Activated T-helper 1 cell treated with anti-CD3 and anti-CD28 coated beads, Interleukin-12 subunit alpha, Interleukin-12 subunit beta, Interleukin-2, Interleukin-4 antibody, amounts not matched to agents 30 ng/mL and 10 ng/mL and 1 ng/mL, durations not matched to agents 14 hours and 24 hours and 36 hours (primary cell): ENCODE measurements around the gene PXDN. TPM values are rescaled to one million over a fixed set of nuclear protein-coding genes. Genes with fewer than 3 reads are reported as not detected.
"Not testable (repeated sequence)": the region's sequence is repeated elsewhere in the genome, so short reads cannot be mapped to it uniquely, and the experiment has no call there.

ENCODE experiments used
- DNase-seq: peaks from one replicate; pipeline ENCODE4 v3.0.0; 2021; ENCODE audit warnings: low spot score
- H3K27ac Mint-ChIP-seq: one replicate; pipeline ENCODE4 v1.8.0; 2021; ENCODE audit warnings: mild to moderate bottlenecking, mixed read lengths
- H3K27me3 Mint-ChIP-seq: one replicate; pipeline ENCODE4 v1.8.0; 2022; ENCODE audit warnings: mild to moderate bottlenecking, moderate library complexity, mixed read lengths; ENCODE audit not compliant: insufficient read depth
- H3K36me3 Mint-ChIP-seq: one replicate; pipeline ENCODE4 v1.8.0; 2021; ENCODE audit warnings: low read depth, mixed read lengths
- H3K4me1 Mint-ChIP-seq: one replicate; pipeline ENCODE4 v1.8.0; 2021; ENCODE audit warnings: low read depth, mixed read lengths
- H3K4me3 Mint-ChIP-seq: one replicate; pipeline ENCODE4 v1.8.0; 2021; ENCODE audit warnings: mild to moderate bottlenecking, moderate library complexity, mixed read lengths
- H3K9me3 Mint-ChIP-seq: one replicate; pipeline ENCODE4 v1.8.0; 2021; ENCODE audit warnings: mixed read lengths
- intact Hi-C: fragments of 100-400 bp; cut with micrococcal nuclease; formaldehyde crosslinking; loops from one replicate; pipeline ENCODE4 v1.15.1; 2024
- total RNA-seq: library from RNA; stranded (reverse); gene quantifications from 2 replicates; pipeline ENCODE4 v1.2.3, GENCODE V29; 2022

The PXDN gene
- total RNA-seq, 1 donor from 2014 or later: 1.7 TPM

- H3K4me3 Mint-ChIP-seq: no peak overlapping the region
- H3K36me3 Mint-ChIP-seq: no peaks in the 10 kb centered on the region
- no peaks in the 10 kb centered on the region for H3K4me1 Mint-ChIP-seq
- no peaks in the 10 kb centered on the region for H3K9me3 Mint-ChIP-seq
- peaks cover 2% of the 10 kb centered on the region for H3K27me3 Mint-ChIP-seq
- DNase-seq: no peak
- no peak overlapping the region for H3K27ac Mint-ChIP-seq
- intact Hi-C loops: no loop called here
Observed at GRCh38 chr2:1727101-1727771, 17.1 kb downstream of the PXDN start.

DNA sequence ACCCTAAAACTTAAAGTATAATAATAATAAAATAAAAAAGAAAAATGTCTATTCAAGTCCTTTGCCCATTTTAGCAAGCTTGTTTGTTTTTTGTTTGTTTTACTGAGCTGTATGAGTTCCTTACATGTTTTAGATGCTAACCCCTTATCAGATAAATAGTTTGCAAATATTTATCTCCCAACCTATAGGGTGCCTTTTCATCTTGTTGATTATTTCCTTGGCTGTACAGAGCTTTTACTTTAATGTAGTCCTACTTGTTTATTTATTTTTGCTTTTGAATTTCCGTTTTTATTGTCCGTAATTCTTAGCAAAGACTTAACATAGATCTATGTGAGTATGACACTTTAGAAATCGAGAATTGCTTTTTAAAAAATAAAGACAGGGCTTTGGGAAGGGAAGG lies 17.8 kb downstream of the PXDN start:
- intact Hi-C loops: no loop called here
- no peak for DNase-seq
- Mint-ChIP-seq H3K9me3 (no peaks in the 10 kb centered on the region), H3K27ac (no peak overlapping the region), H3K27me3 (peaks cover 2% of the 10 kb centered on the region), H3K4me1 (no peaks in the 10 kb centered on the region), H3K4me3 (no peak overlapping the region), H3K36me3 (no peaks in the 10 kb centered on the region)

DNA sequence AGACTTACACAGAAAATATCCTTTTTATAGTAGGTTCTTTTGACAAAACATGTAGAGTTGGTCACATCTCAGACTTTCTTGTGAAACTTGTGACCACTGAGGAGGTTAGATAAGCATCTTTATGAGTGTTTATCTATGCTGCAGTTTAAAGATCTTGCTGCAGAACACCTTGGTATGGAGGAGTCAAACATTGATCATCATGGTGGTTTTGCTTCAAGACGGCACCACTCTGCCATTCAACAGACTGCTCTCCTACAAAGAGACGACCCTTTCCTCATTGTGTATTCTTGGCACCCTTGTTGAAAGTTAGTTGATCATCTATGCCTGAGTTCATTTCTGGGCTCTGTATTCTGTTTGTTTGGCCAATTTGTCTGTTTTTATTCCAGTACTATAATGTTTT lies 20.0 kb downstream of the PXDN start:
- H3K36me3 Mint-ChIP-seq, H3K27me3 Mint-ChIP-seq, H3K4me3 Mint-ChIP-seq, H3K9me3 Mint-ChIP-seq, DNase-seq, H3K4me1 Mint-ChIP-seq, H3K27ac Mint-ChIP-seq, intact Hi-C loops: not testable (repeated sequence)

- intact Hi-C loops: no loop called here
- Mint-ChIP-seq H3K27ac (no peak overlapping the region), H3K9me3 (no peaks in the 10 kb centered on the region), H3K4me3 (no peak overlapping the region), H3K36me3 (no peaks in the 10 kb centered on the region), H3K4me1 (no peaks in the 10 kb centered on the region), H3K27me3 (no peaks in the 10 kb centered on the region)
- no peak for DNase-seq
Observed at GRCh38 chr2:1723397-1724042, 20.8 kb downstream of the PXDN start.

- Mint-ChIP-seq H3K27ac (no peak overlapping the region), H3K36me3 (no peaks in the 10 kb centered on the region), H3K27me3 (no peaks in the 10 kb centered on the region), H3K4me3 (no peak overlapping the region), H3K9me3 (no peaks in the 10 kb centered on the region), H3K4me1 (no peaks in the 10 kb centered on the region)
- DNase-seq: no peak
- intact Hi-C loops: no loop called here
Observed at GRCh38 chr2:1722692-1723091, 21.6 kb downstream of the PXDN start.

GRCh38 chr2:1721706-1722646 lies 22.3 kb downstream of the PXDN start:
- DNase-seq: no peak
- intact Hi-C loops: no loop called here
- Mint-ChIP-seq H3K27me3 (no peaks in the 10 kb centered on the region), H3K36me3 (no peaks in the 10 kb centered on the region), H3K4me3 (no peak overlapping the region), H3K9me3 (no peaks in the 10 kb centered on the region), H3K4me1 (no peaks in the 10 kb centered on the region), H3K27ac (no peak overlapping the region)

- no peaks in the 10 kb centered on the region for H3K27me3 Mint-ChIP-seq
- H3K4me1 Mint-ChIP-seq: no peaks in the 10 kb centered on the region
- H3K4me3 Mint-ChIP-seq: no peak overlapping the region
- intact Hi-C loops: no loop called here
- DNase-seq: no peak
- no peak overlapping the region for H3K27ac Mint-ChIP-seq
- no peaks in the 10 kb centered on the region for H3K9me3 Mint-ChIP-seq
- no peaks in the 10 kb centered on the region for H3K36me3 Mint-ChIP-seq
Observed at GRCh38 chr2:1718339-1719220, 25.7 kb downstream of the PXDN start.

GRCh38 chr2:1717113-1717512 lies 27.2 kb downstream of the PXDN start:
- intact Hi-C loops: no loop called here
- Mint-ChIP-seq H3K36me3 (no peaks in the 10 kb centered on the region), H3K4me1 (no peaks in the 10 kb centered on the region), H3K4me3 (no peak overlapping the region), H3K27me3 (no peaks in the 10 kb centered on the region), H3K27ac (no peak overlapping the region), H3K9me3 (no peaks in the 10 kb centered on the region)
- no peak for DNase-seq

DNA sequence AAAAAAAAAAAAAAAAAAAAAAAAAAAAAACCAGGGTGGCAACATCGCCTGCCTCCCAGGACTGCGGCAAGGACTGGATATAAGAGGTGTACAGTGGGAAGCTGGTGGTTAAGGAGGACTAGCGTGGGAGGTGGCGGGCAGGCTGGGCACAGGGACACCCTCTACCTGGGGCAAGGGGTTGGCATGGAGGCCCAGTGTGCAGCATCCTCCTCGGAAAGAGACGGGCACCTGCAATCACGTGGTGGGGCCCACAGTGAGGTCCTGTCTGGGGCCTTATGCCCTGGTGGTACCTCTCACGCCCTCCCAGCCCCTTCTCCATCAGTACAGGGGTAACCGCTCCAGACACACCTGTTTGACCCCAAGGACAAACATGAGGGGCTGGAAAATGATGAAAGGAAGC lies 27.9 kb downstream of the PXDN start:
- intact Hi-C loops: no loop called here
- H3K4me1 Mint-ChIP-seq: no peaks in the 10 kb centered on the region
- no peaks in the 10 kb centered on the region for H3K27me3 Mint-ChIP-seq
- no peak overlapping the region for H3K27ac Mint-ChIP-seq
- no peak overlapping the region for H3K4me3 Mint-ChIP-seq
- no peaks in the 10 kb centered on the region for H3K36me3 Mint-ChIP-seq
- no peaks in the 10 kb centered on the region for H3K9me3 Mint-ChIP-seq
- DNase-seq: no peak

DNA sequence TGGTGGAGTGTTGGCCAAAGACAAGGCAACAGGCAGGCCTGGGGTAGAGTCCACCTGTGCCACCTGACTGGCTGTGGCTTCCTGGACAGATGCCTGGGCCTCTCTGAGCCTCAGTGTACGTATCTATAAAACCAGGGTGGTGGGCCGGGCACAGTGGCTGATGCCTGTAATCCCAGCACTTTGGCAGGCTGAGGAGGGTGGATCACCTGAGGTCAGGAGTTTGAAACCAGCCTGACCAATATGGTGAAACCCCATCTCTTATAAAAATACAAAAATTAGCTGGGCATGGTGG lies 28.4 kb downstream of the PXDN start:
- H3K36me3 Mint-ChIP-seq, H3K4me3 Mint-ChIP-seq, intact Hi-C loops, DNase-seq, H3K4me1 Mint-ChIP-seq, H3K27me3 Mint-ChIP-seq, H3K9me3 Mint-ChIP-seq, H3K27ac Mint-ChIP-seq: not testable (repeated sequence)

DNA sequence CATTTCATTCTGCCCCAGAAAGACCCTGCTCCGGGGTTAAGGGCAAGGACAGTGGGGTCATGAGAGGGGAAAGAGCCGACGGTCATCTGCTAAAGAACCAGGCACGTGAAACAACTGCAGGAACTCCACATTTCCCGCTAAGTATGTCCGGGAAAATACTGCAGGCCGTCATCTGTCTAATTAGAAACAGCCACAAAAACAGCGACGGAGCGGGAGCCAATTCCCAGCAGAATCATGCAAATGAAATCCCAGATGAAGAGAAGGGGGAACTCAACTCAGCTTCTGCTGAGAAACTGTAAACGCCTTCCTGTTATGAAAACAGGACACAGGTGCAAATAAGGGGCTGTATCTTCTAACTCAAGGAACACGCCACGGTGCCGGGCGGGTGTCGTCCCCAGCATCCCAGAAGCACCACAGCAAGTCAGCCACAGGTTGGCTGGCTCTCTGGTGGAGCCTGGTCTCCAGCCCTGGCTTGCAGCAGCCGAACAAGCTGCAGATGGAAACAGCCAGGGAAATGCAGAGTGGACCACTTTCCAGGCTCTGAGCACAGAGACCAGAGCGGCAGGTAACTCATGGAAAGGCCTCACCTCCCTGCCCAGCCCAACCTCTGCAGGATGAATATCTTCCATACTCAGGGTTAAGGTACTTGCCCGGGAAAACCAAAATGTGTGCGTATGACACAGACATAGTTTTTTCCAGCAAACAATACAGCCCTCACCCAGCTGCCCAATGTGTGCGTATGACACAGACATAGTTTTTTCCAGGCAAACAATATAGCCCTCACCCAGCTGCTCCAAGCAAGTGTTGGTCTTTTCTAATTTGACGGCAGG lies 28.9 kb downstream of the PXDN start:
- H3K9me3 Mint-ChIP-seq: no peaks in the 10 kb centered on the region
- DNase-seq: no peak
- intact Hi-C loops: no loop called here
- no peaks in the 10 kb centered on the region for H3K4me1 Mint-ChIP-seq
- no peak overlapping the region for H3K27ac Mint-ChIP-seq
- no peak overlapping the region for H3K4me3 Mint-ChIP-seq
- no peaks in the 10 kb centered on the region for H3K36me3 Mint-ChIP-seq
- no peaks in the 10 kb centered on the region for H3K27me3 Mint-ChIP-seq
